PC-9 (cell line): ENCODE data around the gene MYL7.

Source experiments
- EZH2 ChIP-seq: fragments of 200-600 bp; sonication (generic); IDR thresholded peaks from 2 replicates; pipeline ENCODE4 v1.8.0; 2017; ENCODE audit warnings: antibody characterized with exemption, low read depth
- TF ChIP-seq, protein P1 (sequence below): fragments of 200-600 bp; sonication (generic); conservative IDR thresholded peaks from 2 replicates; pipeline ENCODE4 v1.6.1; 2017; ENCODE audit warnings: mixed run types, antibody characterized with exemption, mild to moderate bottlenecking, moderate library complexity

DNA sequence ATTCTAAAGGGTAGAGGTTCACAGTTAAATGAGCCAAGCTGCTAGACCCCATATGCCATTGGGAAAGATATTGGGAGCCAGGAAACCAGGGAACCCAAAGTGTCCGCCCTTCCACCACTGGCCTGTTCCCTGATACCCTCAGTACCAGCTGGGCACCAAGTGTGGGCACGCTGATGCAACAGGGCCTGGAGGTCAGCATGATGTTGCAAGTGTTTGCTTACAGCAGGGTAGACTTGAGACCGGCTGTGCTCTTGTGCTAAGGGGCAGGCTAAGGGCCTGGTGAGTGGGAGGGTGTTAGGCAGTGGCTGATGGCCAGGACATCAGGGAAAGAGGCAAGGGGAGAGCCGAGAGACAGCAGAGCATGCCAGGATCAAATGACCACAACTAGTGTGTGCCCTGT, 21.0 kb upstream of the MYL7 start:
- TF ChIP-seq EZH2 = no peak
- TF ChIP-seq, protein P1, sequence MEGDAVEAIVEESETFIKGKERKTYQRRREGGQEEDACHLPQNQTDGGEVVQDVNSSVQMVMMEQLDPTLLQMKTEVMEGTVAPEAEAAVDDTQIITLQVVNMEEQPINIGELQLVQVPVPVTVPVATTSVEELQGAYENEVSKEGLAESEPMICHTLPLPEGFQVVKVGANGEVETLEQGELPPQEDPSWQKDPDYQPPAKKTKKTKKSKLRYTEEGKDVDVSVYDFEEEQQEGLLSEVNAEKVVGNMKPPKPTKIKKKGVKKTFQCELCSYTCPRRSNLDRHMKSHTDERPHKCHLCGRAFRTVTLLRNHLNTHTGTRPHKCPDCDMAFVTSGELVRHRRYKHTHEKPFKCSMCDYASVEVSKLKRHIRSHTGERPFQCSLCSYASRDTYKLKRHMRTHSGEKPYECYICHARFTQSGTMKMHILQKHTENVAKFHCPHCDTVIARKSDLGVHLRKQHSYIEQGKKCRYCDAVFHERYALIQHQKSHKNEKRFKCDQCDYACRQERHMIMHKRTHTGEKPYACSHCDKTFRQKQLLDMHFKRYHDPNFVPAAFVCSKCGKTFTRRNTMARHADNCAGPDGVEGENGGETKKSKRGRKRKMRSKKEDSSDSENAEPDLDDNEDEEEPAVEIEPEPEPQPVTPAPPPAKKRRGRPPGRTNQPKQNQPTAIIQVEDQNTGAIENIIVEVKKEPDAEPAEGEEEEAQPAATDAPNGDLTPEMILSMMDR = no peak
